HG03108 (cell line): Measurements from ENCODE around the gene ADD1.

Experiments used
- ATAC-seq: cut with Tn5 transposase; IDR thresholded peaks from one replicate; pipeline ENCODE4 v1.9.1; 2021; ENCODE audit warnings: moderate library complexity; ENCODE audit not compliant: unreplicated experiment

ADD1 gene

DNA sequence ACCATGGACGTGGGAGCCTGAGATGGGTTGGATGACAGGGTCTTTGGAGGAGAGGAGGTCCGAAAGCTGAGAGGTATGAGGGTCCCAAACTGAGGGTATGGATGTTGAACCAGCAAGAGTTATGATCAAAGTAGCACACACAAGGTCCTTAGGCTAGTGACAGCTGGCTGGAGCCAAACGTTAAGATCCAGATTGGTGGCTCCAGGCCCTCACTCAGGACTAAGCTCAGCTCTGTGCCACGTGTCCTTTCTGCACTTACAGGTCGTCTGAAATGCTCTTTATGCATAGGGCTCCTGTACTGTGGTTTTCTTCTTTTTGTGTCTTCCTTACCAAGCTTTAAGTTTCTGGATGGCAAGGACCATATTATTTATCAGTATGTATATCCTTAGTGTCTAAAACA is 35.4 kb downstream of the ADD1 start:
- ATAC-seq, result no peak

GRCh38 chr4:2881431-2881830 is 37.8 kb downstream of the ADD1 start:
- ATAC-seq, result no peak

DNA sequence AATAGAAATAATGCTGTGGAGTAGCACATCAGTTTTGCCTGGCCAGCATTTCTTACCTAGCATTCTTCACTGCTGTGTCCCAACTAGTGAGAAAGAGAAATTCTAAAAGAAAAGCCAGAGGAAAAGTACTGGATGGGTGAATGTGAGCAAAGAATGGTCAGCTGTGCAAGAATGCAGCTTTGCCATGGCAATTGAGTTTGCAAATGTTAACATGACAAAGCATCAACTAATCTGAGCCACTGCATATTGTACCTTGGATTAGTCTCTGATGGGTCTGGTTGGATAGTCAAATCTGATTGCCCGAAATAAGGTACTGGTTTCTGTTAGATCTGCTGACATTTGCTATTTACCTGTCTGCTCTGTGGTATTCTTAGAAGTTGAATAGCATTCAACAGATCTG is 38.7 kb downstream of the ADD1 start:
- ATAC-seq, result no peak

DNA sequence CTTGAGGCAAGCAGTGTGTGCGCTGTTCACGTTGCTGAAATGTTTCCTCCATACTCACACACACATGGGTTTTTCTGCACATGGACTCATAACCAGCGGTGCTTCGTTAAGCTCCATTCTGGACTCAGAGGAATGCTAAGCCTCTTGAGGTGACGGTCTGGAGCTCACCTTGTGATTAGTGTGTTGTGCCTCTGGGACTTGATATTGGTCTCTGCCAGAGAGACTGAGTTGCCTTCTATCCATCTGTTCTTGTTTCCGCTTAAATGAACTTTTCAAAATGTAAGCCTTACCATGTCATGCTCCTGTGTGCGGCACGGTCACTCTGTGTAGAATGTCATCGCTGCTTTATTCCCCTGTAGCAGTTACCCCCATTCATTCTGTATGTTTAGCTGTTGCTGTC is 42.5 kb downstream of the ADD1 start:
- no peak for ATAC-seq

- ATAC-seq, result no peak
Measured at GRCh38 chr4:2886622-2887021, 43.0 kb downstream of the ADD1 start.

GRCh38 chr4:2887343-2887742 is 43.7 kb downstream of the ADD1 start:
- no peak for ATAC-seq

DNA sequence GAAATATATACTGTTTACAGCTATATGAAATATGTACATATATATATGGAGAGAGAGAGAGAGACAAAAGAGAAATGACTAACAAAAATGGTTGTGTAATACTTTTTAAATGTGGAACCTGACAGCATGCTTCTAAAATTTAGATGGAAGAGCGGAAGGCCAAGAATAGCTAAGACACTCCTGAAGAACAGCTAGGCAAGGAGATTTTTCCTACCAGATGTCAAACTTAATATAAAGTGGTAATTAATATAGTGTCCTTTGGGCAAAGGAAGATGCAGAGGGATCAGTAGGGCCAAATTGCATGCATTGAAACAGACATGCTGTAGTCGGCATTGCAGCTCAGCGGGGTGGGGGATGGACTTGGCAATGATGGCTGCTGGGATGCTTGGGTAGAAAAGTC is 45.2 kb downstream of the ADD1 start:
- ATAC-seq, result no peak

DNA sequence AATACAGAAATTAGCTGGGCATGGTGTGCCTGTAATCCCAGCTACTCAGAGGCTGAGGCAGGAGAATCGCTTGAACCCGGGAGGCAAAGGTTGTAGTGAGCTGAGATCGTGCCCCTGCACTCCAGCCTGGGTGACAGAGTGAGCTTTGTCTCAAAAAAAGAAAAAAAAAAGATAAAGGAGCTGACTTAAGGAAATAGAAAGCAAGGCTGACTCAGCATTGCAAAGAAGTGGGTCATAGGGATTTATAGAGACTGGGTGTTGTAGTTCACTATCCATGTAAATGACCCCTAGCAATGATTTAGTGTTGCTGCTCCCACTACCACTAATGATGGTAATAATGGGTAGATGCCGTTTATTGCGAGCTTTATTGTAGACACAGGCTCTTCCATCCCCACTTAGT is 47.6 kb downstream of the ADD1 start:
- no peak for ATAC-seq

DNA sequence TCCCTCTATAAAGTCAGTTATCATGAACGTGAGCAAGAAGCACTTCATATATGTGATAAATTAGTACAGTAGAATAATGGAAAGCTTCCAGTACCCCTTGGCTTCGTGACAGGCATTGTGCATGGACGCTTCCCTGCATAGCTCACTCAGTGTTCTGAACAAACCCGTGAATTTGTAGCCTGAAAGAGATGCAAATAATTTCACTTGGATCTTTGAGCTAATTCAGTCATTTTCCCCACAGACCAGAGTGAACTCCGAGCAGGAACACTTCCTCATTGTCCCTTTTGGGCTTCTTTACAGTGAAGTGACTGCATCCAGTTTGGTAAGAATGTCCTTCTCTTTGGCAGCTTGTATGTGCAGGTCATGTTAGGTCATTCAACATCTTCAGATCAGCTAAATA is 50.1 kb downstream of the ADD1 start:
- ATAC-seq, result no peak

GRCh38 chr4:2898001-2898400 is 54.4 kb downstream of the ADD1 start:
- ATAC-seq, result no peak

DNA sequence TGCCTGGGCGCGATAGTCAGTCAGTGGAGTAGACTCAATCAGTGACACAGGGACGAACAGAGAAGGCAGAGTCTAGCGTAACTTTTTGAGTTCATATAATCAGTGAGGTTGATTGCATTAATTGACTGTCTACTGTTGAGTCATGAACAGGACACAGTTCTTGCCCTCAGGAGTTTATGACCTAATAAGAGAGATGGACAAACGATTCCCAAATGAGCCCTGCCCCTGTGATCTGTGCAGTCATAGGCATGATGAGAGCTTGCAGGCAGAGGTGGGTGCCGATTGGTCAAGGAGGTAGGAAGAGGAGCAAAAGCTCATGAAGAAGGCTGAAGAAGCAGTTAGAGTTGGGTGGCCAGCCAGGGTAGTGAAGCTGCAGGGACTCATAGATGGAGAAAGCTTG is 57.1 kb downstream of the ADD1 start:
- no peak for ATAC-seq

DNA sequence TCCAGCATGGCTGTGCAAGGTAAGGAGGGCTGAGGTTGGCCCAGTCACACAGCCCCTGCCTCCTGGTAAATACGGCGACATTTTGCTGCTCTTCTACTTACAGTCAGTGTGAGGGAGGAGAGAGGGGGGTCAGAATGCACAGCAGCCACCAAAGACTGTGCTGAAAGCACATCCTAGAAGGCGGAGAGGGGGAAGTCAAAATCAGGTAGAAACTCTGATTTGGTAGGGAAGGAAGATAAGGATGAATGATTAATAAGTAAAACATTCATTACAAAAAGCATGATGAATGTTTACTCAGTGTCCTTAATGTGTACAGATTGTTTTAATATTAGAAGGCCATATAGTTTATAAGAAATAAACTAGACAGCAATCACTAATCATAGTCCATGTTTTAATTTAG is 57.5 kb downstream of the ADD1 start:
- no peak for ATAC-seq

DNA sequence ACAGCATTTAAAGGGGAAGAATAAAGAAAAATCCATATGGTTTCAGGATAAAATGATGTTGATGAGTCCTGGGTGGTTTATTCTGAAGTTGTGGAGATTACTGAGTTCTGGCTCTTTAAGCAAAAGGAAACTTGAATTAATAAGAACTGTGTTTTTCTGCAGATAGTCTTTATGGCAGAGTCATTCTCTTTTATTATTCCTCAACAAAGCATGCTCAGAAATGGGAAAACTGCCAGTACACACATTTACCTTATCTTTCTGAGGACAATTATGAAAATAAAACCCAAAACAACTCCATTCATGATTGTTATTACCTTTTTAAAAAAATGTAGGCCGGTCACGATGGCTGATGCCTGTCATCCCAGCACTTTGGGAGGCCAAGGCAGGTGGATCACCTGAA is 58.5 kb downstream of the ADD1 start:
- ATAC-seq, result no peak

DNA sequence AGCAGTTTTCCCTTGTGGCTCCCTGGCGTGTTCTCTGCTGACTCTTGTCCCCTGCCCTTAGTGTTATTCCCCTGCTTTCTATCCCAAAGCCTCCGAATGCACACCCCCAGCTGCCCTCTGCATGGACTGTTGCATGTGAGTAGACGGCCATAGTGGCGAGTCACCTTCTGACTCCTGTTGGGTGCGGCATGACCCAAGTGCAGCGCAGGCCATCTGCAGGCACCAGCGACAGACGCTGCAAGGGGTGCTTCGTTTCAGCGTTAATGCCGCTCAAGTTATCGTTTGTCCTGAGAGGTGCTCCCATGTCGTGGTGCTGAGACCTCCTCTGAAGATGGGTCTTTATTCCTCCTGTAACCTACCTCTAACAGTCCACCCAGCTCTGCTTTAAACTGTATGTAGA is 61.9 kb downstream of the ADD1 start:
- ATAC-seq, result no peak

GRCh38 chr4:2906218-2906617 is 62.6 kb downstream of the ADD1 start:
- no peak for ATAC-seq

GRCh38 chr4:2907226-2907625 is 63.6 kb downstream of the ADD1 start:
- no peak for ATAC-seq

- ATAC-seq, result no peak
Measured at GRCh38 chr4:2907706-2908293, 64.2 kb downstream of the ADD1 start.

DNA sequence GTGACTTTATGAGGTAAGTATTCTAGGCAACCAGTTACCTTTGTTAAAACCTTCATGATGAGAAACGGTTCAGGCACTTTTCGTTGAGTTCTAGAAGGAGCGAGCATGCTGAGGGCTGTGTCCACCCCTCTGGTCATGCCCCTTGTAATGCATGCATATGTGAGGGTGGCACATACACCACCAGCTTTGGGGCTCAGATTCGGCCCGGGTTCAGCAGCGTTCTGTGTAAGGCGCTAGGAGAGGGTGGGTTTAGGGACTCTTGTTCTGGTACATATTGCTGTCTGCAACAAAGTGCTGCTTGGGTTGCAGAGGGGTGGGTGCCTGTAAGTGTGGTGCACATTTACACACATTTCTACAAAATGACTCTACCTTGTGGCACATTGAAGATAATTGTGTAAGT is 65.0 kb downstream of the ADD1 start:
- ATAC-seq, result no peak

- no peak for ATAC-seq
Measured at GRCh38 chr4:2909583-2909982, 65.9 kb downstream of the ADD1 start.

- no peak for ATAC-seq
Measured at GRCh38 chr4:2910409-2910808, 66.8 kb downstream of the ADD1 start.

GRCh38 chr4:2911868-2912267 is 68.2 kb downstream of the ADD1 start:
- no peak for ATAC-seq

DNA sequence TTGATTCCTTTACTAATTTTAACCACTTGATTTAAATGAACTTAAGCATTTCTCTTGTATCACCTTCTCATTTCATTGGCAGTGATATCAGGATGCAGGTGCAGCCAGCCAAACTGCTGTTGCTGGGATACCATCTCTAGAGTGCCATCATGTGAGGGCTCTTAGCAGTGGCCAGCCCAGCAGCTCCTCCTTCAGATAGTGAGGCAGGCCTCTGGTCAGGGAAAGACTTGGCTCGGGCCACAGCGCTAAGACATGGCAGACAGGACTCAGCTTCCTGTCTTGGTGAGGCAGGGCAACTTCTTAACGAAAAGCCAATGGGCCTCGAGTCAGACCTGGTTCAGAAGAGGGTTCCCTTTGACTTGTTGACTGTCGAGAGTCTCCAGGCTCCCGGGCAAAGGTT is 69.5 kb downstream of the ADD1 start:
- ATAC-seq, result no peak

GRCh38 chr4:2914256-2915126 is 70.8 kb downstream of the ADD1 start:
- ATAC-seq, result no peak
